Stomach (tissue), 4 donors: Measurements from ENCODE around the gene EEF1AKMT1.

ENCODE experiments used
- POLR2A ChIP-seq, 4 donors: fragments of 450-650 bp; IDR thresholded peaks; one replicate each; pipeline ENCODE4 v1.6.1; 2016; ENCODE audit warnings: antibody characterized with exemption in 4 of 4, control low read depth in 2 of 4, mild to moderate bottlenecking in 1 of 4, moderate library complexity in 1 of 4
- POLR2AphosphoS5 ChIP-seq, 3 donors: sonication (generic); formaldehyde crosslinking; IDR thresholded peaks; one replicate each; pipeline ENCODE4 v1.6.1; 2016; ENCODE audit warnings: antibody characterized with exemption in 3 of 3

DNA sequence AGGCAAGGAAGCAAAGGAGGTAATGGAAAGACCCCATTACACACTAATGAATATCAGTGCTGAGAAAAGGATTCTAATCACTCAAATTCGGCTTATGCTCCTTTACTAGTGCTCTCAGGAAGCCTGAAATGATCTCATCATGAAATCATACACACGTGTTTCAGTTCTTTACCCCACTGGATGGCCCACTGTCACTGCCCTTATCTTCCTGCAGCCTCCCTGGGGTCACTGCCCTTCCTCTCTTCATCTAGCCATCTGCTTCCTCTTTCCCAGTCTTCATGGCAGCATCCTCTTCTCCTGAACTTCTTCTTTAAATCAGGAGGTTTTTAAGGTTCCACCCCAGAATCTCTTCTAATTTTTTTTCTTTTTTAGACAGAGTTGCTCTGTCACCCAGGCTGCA, 27.9 kb upstream of the EEF1AKMT1 start:
- TF ChIP-seq POLR2AphosphoS5 (IDR thresholded peaks at IDR 0.05) (no peak), POLR2A (IDR thresholded peaks at IDR 0.05) (no peak)
